ENCODE results near the gene HPSE. TPM values are rescaled to one million over a fixed set of nuclear protein-coding genes. Genes with fewer than 3 reads are reported as not detected.
"Not testable (repeated sequence)": the region's sequence is repeated elsewhere in the genome, so short reads cannot be mapped to it uniquely, and the experiment has no call there.

HPSE gene
- total RNA-seq, 2 donors from 2014 or later, result 0.82 to 1.5 TPM

DNA sequence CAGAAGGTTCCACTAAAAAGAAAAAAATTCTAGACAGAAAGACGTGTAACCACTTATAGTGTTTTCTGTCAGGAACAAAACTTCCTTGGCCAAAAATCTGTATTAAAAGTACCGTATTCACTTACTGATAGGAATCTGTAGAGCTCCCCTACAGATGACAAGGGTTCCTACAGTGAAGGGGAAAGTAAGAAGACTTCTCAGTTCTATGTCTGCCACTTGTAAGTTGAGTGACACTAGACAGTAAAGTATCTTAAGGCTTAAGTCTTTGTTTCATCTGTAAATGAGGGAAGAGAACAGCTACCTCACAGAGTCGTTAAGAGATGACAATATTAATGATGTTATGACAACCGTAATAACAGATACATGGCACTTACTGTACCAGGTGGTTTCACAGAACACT is 53.3 kb downstream of the HPSE start:
- WGBS, result 51% methylated on average over 4 of the region's 4 CpGs
- Histone ChIP-seq H3K4me1 (replicated peaks) (peaks cover 4% of the 10 kb centered on the region), H3K9me3 (no peaks in the 10 kb centered on the region), H3K36me3 (no peaks in the 10 kb centered on the region), H3K27me3 (replicated peaks; ENCODE audit: insufficient read depth) (no peaks in the 10 kb centered on the region), H3K4me3 (no peak overlapping the region), H3K27ac (no peak overlapping the region)
- intact Hi-C loops (cut with DNase I), result loop anchor here (5.0 to 10.0 kb wide), 3 partner anchors 353 to 909 kb away; partner anchors contain the start of genes HNRNPD and THAP9
- no peak for DNase-seq (ENCODE audit: low spot score)
- TF ChIP-seq POLR2AphosphoS5 (IDR thresholded peaks at IDR 0.05), result no peak
- no peak for TF ChIP-seq POLR2A (IDR thresholded peaks at IDR 0.05)
- TF ChIP-seq, protein P1, sequence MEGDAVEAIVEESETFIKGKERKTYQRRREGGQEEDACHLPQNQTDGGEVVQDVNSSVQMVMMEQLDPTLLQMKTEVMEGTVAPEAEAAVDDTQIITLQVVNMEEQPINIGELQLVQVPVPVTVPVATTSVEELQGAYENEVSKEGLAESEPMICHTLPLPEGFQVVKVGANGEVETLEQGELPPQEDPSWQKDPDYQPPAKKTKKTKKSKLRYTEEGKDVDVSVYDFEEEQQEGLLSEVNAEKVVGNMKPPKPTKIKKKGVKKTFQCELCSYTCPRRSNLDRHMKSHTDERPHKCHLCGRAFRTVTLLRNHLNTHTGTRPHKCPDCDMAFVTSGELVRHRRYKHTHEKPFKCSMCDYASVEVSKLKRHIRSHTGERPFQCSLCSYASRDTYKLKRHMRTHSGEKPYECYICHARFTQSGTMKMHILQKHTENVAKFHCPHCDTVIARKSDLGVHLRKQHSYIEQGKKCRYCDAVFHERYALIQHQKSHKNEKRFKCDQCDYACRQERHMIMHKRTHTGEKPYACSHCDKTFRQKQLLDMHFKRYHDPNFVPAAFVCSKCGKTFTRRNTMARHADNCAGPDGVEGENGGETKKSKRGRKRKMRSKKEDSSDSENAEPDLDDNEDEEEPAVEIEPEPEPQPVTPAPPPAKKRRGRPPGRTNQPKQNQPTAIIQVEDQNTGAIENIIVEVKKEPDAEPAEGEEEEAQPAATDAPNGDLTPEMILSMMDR (IDR thresholded peaks at IDR 0.05), result no peak

DNA sequence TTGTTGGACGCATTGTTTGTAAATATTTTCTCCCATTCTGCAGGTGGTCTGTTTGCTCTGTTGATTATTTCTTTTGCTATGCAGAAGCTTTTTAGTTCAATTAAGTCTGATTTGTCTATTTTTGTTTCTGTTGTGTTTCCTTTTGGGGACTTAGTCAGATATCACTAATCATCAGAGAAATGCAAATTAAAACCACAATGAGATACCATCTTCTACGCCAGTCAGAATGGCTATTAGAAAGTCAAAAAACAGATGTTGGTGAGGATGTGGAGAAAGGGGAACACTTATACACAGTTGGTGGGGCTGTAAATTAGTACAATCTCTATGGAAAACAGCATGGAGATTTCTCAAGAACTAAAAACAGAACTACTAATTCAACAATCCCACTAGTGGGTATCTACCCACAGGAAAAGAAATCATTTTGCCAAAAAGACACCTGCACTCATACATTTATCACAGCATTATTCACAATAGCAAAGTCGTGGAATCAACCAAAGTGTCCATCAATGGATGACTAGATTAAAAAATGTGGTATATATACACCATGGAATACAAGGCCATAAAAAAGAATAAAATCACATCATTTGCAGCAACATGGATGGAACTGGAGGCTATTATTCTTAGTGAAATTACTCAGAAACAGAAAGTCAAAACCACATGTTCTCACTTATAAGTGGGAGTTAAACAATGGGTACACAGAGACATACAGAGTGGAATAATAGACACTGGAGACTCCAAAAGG is 58.2 kb downstream of the HPSE start:
- no peaks in the 10 kb centered on the region for H3K9me3 ChIP-seq
- intact Hi-C loops (cut with DNase I), result no loop called here
- TF ChIP-seq, protein P1 (IDR thresholded peaks at IDR 0.05), result no peak
- TF ChIP-seq POLR2A (IDR thresholded peaks at IDR 0.05) (no peak), POLR2AphosphoS5 (IDR thresholded peaks at IDR 0.05) (no peak)
- no peaks in the 10 kb centered on the region for H3K27me3 ChIP-seq (replicated peaks; ENCODE audit: insufficient read depth)
- 86% methylated on average over 3 of the region's 3 CpGs for WGBS
- no peaks in the 10 kb centered on the region for H3K4me1 ChIP-seq (replicated peaks)
- H3K36me3 ChIP-seq, result no peaks in the 10 kb centered on the region
- H3K27ac ChIP-seq, result no peak overlapping the region
- no peak overlapping the region for H3K4me3 ChIP-seq
- no peak for DNase-seq (ENCODE audit: low spot score)

DNA sequence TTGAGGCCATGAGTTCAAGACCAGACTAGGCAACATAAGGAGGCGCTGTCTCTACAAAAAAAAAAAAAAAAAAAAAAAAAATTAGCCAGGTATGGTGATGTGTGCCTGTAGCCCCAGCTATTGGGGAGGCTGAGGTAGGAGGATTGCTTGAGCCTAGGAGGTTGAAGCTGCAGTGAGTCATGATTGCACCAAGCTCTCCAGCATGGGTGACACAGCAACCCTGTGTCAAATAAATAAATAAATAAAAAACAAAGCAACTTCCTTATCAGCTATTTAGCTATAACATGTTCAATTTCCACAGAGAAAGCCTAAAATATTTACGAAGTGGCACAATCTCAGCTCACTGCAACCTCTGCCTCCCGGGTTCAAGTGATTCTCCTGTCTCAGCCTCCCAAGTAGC is 60.7 kb downstream of the HPSE start:
- H3K4me1 ChIP-seq (replicated peaks); H3K4me3 ChIP-seq; intact Hi-C loops (cut with DNase I); H3K36me3 ChIP-seq; H3K27me3 ChIP-seq (replicated peaks; ENCODE audit: insufficient read depth); H3K9me3 ChIP-seq; H3K27ac ChIP-seq; DNase-seq (ENCODE audit: low spot score): not testable (repeated sequence)
- WGBS, result 99% methylated on average over 3 of the region's 3 CpGs

DNA sequence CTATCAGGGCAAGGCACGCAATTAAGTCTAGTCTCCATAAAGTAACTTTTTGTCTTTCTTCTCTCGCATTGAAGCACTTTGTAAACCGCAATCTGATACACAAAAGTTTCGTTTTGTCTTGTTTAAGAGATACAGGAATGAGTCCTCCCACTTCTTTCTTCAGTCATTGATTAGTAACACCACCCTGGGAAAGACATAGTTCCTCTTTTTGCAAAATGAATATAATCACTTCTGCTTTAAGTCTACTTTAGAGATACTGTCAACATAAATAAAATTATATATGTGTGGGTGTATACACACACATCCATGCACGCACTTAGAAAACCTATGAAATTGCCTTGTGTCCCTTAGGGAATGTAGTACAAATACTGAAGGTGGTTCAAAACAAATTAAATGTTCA is 61.7 kb downstream of the HPSE start:
- H3K4me3 ChIP-seq, result no peak overlapping the region
- H3K27me3 ChIP-seq (replicated peaks; ENCODE audit: insufficient read depth), result no peaks in the 10 kb centered on the region
- no peaks in the 10 kb centered on the region for H3K9me3 ChIP-seq
- H3K4me1 ChIP-seq (replicated peaks), result no peaks in the 10 kb centered on the region
- WGBS, result 75% methylated on average over 5 of the region's 5 CpGs
- intact Hi-C loops (cut with DNase I), result no loop called here
- no peak for DNase-seq (ENCODE audit: low spot score)
- TF ChIP-seq, protein P1 (IDR thresholded peaks at IDR 0.05), result no peak
- TF ChIP-seq POLR2AphosphoS5 (IDR thresholded peaks at IDR 0.05), result no peak
- TF ChIP-seq POLR2A (IDR thresholded peaks at IDR 0.05), result no peak
- H3K27ac ChIP-seq, result no peak overlapping the region
- no peaks in the 10 kb centered on the region for H3K36me3 ChIP-seq

DNA sequence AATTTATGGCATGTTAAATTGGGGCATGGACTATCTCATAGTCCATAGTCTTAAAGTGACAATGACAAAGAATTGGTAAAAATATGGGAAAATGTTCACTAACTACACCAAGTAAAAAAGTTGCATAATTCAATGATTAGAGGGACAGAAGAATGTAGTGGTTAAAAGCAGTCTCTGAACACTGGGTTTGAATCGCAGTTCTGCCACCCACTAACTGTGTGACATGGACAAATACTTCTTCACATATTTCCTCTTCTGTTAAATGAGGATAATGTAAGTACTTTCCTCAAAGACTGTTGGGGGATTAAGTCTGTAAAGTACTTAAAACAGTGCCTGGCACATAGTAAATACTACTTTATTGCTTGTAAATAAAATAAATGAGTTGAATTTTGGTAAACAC is 65.4 kb downstream of the HPSE start:
- H3K27ac ChIP-seq, result no peak overlapping the region
- WGBS, result 67% methylated on average over 1 of the region's 1 CpG
- H3K9me3 ChIP-seq, result no peaks in the 10 kb centered on the region
- intact Hi-C loops (cut with DNase I), result no loop called here
- no peaks in the 10 kb centered on the region for H3K27me3 ChIP-seq (replicated peaks; ENCODE audit: insufficient read depth)
- no peak overlapping the region for H3K4me3 ChIP-seq
- TF ChIP-seq POLR2AphosphoS5 (IDR thresholded peaks at IDR 0.05) (no peak), POLR2A (IDR thresholded peaks at IDR 0.05) (no peak)
- TF ChIP-seq, protein P1 (IDR thresholded peaks at IDR 0.05), result no peak
- no peak for DNase-seq (ENCODE audit: low spot score)
- no peaks in the 10 kb centered on the region for H3K36me3 ChIP-seq
- no peaks in the 10 kb centered on the region for H3K4me1 ChIP-seq (replicated peaks)
